HG03439 (cell line): Measurements from ENCODE around the gene CCDC191.

Source experiments
- ATAC-seq: cut with Tn5 transposase; IDR thresholded peaks from one replicate; pipeline ENCODE4 v1.9.1; 2021; ENCODE audit warnings: mild to moderate bottlenecking, moderate library complexity; ENCODE audit not compliant: unreplicated experiment

The CCDC191 gene

DNA sequence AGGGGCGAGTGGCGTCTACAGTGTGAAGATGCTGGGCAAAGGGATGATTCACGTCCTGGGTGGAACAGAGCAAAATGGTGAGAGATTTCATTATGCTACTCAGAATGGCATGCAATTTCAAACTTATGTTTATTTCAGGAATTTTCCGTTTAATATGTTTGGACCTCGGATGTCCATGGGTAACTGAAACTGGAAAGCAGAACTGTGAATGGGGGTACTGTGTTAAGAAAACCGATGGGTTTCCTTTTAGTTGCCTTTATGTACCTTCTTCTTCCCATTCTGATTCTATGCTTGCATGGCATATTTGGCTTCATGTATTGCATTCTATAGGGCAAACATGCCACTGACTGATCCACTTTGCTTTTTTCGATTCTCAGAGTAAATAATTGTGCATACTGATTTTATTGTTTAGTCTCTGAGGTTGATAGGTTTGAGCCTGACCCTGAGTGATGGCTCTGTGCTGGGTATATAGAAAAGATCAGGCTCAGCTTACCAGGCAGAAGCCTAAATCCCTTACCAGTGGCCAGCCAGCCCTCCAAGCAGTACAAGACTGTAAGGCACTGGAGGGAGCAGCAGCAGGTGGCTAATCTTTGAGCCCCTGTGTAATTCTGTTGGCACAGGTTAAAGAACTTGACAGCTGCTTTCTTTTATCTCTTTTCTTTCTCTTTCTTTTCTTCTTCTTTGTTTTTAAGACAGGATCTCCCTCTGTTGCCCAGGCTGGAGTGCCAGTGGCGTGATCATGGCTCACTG lies 4.8 kb upstream of the CCDC191 start:
- no peak for ATAC-seq

DNA sequence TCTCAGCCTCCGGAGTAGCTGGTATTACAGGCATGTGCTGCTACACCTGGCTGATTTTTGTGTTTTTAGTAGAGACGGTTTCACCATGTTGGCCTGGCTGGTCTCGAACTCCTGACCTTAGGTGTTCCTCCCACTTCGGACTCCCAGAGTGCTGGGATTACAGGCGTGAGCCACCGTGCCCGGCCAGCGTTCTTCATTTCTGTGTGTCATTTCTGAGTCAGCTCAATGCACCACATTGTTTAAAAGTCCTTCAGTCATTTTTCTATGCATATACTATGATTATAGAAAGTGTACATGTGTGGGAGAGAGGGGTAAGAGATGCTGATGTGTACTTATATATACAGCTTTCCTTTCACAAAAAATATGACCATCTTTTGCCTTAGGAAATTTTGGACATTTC lies 2.3 kb upstream of the CCDC191 start:
- no peak for ATAC-seq

DNA sequence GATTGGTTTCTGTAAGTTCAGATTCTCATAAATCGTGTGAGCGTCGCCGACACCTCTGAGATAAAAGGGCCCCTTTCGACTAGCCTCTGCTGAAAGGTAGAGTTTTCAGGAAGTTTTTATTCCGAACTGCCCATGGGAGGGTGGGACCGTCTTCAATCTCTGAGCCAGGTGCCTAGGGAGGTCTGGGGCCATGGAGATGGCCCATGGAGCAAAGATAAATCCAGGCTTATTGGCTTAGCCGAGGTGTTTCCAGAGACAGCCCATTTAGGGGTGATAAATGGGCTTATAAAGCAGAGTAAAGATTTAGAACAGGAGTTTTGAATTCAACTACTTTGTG lies 653 bp upstream of the CCDC191 start:
- peak; percentile 6 for ATAC-seq

DNA sequence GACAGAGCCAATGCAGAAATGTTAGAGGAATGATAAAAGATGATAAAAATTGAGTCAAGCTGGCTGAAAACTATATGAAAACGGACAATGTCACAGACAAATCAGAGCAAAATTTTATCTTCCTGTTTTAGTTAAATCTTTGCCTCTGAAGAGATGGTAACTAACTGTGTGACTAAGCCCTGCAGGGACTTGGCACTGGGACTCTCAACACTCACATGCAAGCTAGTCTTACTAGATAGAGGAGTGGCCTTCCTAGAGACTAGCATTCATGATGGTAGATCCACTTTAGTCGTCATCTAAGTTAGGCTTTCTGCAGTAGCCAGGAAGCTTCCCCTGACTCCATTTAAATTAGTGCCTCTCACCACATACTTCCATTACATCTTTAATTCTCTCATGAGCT lies 4.1 kb downstream of the CCDC191 start:
- no peak for ATAC-seq

DNA sequence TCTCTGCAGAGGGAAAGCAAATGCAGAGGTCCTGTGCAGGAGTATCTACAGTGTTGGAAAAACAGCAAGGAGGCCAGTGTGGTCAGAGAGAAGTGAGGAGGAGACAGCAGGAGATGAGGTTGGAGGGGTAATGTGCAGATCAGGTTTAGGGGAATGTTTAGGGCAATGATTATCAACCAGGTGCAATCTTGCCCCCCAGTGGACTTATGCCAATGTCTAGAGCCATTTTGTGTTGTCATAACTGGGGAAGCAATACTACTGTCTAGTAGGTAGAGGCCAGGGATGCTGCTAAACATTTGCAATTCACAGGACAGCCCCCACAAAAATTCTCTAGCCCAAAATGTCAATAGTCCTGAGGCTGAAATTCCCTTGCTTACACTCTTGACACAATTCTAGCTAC lies 13.1 kb downstream of the CCDC191 start:
- ATAC-seq: no peak

DNA sequence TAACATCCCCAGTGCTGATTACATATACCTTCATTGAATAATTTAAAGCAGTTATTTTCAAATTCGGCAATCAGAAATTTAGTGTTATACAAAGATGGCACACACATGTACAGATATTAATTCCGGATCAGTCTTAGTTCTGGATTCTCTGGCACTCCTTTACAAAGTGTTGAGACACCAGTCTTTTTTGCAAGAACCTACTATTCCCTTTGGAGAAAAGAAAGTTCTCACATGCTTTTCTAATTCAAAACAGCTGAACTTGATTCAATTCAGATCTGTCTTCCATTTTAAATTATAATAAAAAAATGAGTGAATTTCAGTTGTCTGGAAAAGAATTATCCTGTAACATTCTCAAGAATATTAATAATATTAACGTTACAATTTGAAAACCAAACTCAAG lies 20.4 kb downstream of the CCDC191 start:
- no peak for ATAC-seq

DNA sequence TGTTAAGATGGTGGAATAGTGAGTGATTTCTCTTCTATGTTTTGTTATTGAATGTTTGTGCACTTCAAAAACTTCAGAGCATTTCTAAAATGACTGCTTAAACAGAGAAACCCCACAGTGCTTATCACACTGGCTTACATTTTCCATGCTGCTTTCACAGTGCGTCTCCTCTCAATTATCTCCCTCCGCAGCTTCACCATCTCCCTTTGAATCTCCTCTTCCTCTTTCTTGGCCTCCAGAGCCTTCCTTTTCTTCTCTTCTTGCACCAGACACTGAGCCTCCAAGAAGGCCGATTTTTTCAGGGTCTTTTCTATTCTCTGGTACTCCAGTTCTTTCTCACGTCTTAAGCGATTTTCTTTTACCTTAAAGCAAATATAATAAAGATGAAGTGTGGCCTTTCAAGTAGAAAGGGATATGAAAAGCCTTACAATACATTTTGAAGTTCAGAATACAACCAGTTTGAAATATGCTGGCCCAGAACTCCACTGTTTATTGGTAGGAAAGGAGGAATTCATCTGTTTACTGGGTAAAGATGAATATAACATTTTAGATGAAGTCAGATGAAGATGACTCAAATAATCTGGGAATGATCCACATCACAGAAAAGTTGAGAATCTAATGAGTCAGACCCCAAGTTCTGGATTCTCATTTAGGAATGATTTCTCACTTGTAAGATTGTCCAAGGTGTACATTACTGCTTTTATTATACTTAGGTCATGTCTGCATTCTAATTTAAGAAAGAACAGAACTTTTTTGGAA lies 21.4 kb downstream of the CCDC191 start:
- ATAC-seq: no peak

DNA sequence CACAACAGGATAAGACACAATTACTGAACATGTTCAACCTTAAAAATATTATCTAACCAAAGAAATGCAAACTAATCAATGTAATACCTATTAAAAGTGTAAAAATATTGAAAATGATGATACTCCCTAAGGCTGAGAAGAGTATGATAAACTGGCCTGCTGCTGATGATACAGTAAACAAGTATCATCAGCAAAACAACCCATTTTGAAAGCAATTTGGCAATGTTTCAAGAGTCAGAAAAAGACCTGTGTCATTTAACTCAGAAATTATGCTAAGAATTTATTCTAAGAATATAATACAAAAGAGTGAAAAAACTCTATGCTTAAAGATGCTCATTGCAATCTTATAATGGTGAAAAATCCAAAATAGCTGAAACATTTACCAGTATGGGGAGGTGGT lies 22.1 kb downstream of the CCDC191 start:
- no peak for ATAC-seq

DNA sequence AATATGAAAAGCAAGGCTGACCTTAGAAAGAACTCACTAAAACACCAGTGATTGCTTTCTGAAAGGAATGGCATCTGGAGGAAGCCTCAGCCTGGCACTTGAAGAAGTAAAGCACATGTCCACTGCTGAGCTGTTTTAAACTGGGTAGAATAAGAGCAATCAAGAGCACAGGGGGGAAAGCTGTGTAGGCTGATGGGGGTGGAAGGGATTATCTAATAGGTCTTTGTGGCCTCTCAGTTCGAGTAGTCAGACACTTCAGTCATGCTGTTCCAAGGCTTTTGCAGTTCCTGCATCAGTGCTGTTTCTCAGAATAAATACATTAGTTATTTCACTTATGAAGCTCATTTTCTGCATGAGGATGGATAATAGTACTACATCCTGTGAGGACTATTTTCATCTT lies 22.6 kb downstream of the CCDC191 start:
- ATAC-seq: no peak

DNA sequence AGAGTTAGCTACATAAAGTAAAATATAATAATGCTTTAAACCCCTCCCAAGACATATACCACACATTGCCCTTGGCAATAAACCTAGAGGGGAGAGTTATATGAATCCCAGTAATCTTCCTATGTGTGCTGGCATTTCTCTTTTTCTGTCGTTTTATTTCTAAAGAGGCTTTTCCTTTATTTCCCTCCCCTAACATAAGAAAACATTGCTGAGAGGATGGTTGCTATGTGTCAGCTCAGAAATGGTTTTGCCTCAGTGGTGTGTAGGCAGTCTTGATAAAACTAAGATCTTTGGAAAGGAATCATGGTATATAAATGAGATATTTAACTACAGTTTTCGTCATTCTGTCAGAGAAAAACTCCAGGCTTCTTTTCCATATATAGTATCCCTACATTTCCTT lies 30.0 kb downstream of the CCDC191 start:
- ATAC-seq: no peak

DNA sequence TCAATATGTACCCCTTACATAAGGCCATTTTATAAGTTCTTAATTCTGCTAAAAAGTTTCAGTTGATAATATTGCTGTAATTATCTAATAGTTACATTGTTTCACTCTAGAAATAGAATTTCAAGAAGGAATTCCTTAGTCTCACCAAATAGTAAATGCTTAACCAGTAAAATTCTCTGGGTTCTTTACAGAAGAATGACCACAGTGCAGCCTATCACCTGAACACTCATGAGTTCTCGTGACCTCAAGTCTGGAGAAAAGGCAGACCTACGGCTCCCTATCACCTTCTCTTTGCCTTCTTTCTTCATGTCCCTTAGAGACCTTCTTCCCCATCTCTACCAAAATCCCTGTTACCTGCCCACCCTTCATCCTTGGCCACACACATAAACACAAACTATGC lies 30.9 kb downstream of the CCDC191 start:
- no peak for ATAC-seq

DNA sequence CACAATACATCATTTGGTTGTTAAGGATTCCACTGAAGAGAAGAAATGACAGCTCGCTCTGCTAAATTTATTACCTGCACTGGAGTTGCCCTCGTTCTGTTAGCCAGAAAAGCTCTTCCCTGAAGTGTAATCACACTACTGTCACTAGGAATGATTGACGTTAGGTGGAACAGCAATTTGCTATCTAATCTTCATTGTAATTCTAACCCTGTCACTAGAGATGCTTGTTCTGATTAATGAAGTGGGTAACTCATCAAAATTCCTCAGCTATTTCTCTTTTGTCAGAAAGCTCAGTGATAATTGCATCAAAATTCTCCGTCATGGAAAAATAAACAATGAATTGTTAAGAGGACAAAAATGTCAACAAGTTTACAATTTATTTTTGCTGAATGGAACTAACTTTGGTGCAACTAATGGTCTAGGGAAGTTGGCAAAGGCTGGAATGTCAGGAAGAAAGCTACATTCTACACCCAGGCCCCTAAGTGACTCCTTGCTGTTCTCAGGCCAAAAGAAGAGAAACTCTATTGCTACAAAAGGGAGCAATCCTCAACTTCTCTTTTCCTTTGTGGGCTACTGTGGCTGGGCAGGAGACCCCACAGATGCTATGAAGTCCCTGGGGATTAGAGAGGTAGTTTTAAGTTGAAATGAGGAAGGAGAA lies 34.1 kb downstream of the CCDC191 start:
- ATAC-seq: no peak

DNA sequence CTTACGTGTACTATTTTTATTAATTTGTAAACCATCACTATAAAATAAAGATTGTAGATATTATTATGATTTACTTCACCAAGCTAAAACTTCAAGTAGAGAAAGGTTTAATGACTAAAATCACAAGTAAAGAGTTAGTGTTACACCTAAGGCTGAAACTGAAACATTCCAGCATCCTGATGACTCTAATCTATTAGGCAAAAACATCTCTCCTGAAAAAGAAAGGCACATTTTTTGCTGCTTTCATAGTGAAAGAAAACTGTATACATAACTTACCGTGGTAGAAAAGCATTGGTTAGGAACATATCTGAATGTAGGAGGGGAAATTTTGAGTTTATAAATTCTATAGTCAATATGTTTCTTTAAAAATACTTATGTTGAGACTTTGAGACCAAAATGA lies 35.4 kb downstream of the CCDC191 start:
- no peak for ATAC-seq

DNA sequence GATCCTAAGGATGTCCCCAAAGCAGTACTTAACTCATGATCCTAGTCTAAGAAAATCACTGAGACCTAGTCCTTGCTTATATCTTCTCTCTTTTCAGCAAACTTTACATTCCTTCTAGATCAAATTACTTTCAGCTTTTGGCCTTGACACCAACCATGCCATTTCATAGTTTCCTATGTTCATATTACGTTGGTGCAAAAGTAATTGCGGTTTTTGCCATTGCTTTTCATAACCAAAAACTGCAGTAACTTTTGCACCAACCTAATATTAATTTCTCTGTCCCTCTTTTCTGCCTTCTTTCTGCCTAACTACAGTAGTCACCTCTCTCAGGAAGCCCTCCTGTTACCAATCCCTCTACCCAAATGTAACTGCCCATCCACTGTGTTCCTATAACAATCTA lies 36.8 kb downstream of the CCDC191 start:
- no peak for ATAC-seq

DNA sequence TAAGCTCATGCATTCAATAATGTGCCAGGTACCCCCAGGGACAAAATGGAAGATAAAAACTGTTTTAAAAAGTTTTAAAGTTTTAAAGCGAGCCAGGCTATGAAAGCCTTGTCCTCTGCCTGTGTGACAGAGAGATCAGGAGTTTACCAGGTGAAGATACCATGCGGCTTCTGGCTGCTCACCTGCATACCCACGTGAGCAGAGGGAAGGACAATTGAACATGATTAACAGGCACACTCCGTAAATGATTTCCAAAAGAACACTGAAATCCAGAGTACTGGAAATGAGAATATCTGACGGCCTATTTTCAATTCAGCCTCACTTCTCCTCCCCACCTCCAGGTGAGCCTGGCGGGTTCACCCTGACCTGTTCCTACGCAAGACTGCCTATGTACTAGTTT lies 42.1 kb downstream of the CCDC191 start:
- no peak for ATAC-seq

DNA sequence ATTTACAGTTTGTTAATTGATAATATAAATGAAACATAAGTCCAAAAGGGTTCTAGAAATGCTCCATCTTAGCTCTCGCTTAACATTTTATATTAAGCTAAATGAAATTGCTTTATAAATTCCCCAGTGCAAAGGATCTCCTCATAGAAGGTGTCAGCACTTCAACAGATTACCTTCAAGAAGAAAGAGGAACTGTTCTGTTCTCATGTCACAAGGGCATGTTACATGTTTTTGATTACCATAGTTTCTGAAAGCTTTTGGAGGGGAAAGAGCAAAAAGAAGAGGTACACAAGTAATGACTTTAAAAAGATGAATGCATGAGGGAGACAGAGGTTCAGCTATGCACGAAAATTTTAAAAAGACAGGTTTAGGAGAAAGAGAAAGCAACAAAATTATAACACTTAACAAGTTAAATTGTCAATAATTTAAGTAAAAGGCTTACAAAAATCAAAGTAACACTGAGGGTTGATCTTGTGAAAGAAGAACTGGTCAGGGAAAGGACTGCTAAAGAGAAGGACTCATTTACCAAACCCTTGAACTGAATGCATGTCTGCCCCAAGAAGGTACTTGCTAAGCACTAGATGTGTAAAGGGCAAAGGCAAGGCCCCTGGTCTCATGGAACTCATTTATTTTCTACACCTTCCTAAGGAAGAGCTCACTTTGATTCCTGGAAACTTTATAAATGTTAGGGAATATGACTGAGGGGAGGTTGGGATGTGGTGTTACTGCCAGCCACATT lies 45.1 kb downstream of the CCDC191 start:
- no peak for ATAC-seq

DNA sequence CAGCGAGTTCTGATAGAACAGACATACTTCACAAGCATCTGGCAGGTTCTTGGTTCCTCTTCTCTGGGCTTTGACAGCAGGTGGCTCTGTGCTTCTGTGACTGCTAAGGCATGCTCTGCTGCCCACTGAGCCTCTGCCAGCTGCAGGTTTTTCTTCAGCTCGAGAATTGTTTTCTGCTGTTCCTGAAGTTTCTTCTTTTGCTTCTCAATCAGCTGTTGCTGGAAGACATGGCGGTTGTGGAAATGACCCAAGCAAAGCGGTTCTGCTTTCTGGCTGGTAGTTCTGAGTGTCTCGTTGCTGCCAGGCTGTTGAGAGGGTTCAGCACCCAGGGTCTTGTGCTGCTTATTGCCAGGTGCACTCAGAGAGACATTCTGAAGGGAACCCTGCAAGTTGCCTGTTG lies 50.8 kb downstream of the CCDC191 start:
- ATAC-seq: peak; percentile 93

DNA sequence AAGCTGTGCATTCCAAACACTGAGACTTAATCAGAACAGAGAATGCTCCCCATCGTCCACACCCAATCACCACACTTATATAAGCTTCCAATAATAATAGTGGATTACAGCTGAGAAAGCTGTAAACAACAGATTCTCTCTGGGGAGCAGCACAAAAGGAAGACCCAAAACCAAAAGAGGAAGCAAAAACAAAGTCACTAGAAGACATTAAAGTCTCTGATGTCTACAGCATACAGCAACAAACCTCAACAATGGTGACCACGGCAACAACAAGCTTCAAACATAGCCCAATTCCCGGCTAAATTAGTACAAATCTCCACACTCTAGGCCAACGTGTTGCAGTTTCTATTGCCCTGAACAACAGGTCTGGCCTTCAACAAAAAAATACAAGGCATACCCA lies 70.8 kb downstream of the CCDC191 start:
- ATAC-seq: peak; percentile 54

DNA sequence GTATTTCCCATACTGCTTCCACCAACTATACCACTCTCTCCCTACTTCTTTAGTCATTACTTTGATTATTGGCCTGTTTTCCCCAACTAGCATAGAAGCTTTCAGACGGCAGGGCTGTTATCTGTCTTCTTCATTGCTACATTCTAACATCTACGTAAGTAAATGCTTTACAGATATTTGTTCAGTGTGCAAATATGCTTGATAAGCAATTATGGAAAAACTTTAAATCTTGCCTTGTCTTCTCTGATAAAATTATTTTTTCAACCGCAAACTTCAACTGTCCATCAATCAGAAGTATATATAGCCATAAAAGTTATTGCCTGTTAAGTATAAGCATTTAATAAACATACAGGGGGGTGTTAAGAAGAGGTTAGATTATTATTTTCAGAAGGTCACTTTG lies 72.8 kb downstream of the CCDC191 start:
- no peak for ATAC-seq

DNA sequence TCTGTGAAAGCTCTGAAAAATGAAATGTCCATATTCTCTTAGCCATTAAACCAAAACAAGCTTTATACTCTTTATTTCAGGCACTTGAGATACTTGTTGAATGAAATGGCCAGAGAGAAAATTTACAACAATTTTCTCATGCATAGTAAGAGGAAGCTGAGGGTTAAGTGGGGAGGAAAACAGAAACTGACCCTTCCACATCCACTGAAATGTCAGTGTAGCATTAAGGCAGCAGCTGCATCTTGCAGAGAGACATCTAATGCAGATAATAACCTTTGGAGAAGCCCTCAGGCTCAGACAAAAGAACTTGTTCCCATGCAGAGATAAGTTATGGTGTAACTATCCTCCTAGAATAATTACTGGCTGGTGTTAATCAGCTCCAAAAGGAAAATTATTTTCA lies 74.5 kb downstream of the CCDC191 start:
- ATAC-seq: no peak

DNA sequence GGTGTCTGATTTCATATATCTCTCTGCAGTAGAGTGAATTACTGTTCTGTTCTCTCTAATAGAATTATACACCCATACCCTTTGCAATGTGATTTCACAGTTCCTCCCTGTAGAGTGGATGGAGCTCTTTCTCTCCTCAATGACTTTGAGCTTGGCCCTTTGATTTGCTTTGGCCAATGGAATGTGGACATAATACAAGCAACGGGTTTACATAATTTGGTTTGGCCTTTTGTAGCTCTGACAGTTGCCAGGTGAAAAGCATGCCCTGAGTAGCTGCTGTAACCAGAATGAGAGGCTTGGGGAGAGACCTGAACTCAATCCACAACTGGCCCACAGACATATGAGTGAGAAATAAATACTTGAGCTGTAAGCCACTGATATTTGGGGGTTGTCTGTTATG lies 76.4 kb downstream of the CCDC191 start:
- no peak for ATAC-seq

DNA sequence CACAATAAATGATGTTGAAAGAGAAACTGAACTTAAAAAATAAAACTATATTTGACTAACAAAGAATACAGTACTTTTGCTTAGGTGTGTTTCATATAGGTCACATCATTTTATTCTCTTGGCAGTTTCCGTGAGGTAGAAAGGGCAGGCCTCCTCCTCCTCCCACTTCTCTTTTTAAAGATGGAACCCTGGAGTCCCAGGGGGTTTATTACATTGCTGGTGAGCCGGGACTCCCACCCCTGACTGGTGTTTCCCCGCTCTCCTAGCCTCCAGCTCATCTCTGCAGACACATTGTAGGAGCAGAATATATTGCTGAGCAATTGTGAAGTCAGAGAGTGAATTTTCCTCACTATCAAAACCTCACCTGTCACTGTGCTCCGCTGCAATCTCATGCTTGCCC lies 78.5 kb downstream of the CCDC191 start:
- no peak for ATAC-seq
